GM23338 (cell line): ENCODE results near the gene FRMD4A. TPM values are rescaled to one million over a fixed set of nuclear protein-coding genes. Genes with fewer than 3 reads are reported as not detected.

Experiments used
- ATAC-seq: fragments of 200-7000 bp; cut with Tn5 transposase; 3 replicates; pipeline ENCODE4 v1.9.1; 2020
- DNase-seq: peaks from one replicate; pipeline ENCODE4 v3.0.0-alpha.2; 2015; ENCODE audit warnings: low spot score
- H2AFZ ChIP-seq: fragments of 200-600 bp; sonication (generic); 2 replicates; pipeline ENCODE4 v1.8.0; 2016; ENCODE audit warnings: antibody characterized with exemption, mild to moderate bottlenecking, moderate library complexity
- H3F3A ChIP-seq: fragments of 200-600 bp; sonication (generic); replicated peaks from 2 replicates; pipeline ENCODE4 v1.8.0; 2017; ENCODE audit warnings: antibody characterized with exemption, mixed run types, low read depth
- H3K27ac ChIP-seq: fragments of 200-600 bp; sonication (generic); 2 replicates; pipeline ENCODE4 v1.6.1; 2016; ENCODE audit warnings: low read depth
- H3K27me3 ChIP-seq: fragments of 200-600 bp; sonication (generic); 2 replicates; pipeline ENCODE4 v1.8.0; 2016; ENCODE audit warnings: mild to moderate bottlenecking, mixed run types, moderate library complexity; ENCODE audit not compliant: insufficient read depth
- H3K36me3 ChIP-seq: fragments of 200-600 bp; sonication (generic); 2 replicates; pipeline ENCODE4 v1.8.0; 2016; ENCODE audit warnings: mild to moderate bottlenecking; ENCODE audit not compliant: insufficient read depth
- H3K4me1 ChIP-seq: fragments of 200-600 bp; sonication (generic); 2 replicates; pipeline ENCODE4 v1.8.0; 2016; ENCODE audit warnings: mild to moderate bottlenecking, moderate library complexity; ENCODE audit not compliant: insufficient read depth
- H3K4me2 ChIP-seq: fragments of 200-600 bp; sonication (generic); 2 replicates; pipeline ENCODE4 v1.7.1; 2017; ENCODE audit warnings: mixed run types
- H3K4me3 ChIP-seq: fragments of 200-600 bp; sonication (generic); 2 replicates; pipeline ENCODE4 v1.6.1; 2016; ENCODE audit warnings: mixed run types
- H3K79me2 ChIP-seq: fragments of 200-600 bp; sonication (generic); replicated peaks from 2 replicates; pipeline ENCODE4 v1.8.0; 2017; ENCODE audit warnings: mild to moderate bottlenecking; ENCODE audit not compliant: insufficient read depth
- H3K9me2 ChIP-seq: fragments of 200-600 bp; sonication (generic); 2 replicates; pipeline ENCODE4 v1.8.0; 2017; ENCODE audit not compliant: insufficient read depth
- H4K20me1 ChIP-seq: fragments of 200-600 bp; sonication (generic); replicated peaks from 2 replicates; pipeline ENCODE4 v1.8.0; 2017; ENCODE audit warnings: mild to moderate bottlenecking; ENCODE audit not compliant: insufficient read depth
- H3K27ac Mint-ChIP-seq: 2 replicates; pipeline ENCODE4 v1.8.0; 2020; ENCODE audit warnings: inconsistent platforms, mild to moderate bottlenecking, moderate library complexity, mixed read lengths
- H3K27me3 Mint-ChIP-seq: 3 replicates; pipeline ENCODE4 v1.8.0; 2022; ENCODE audit warnings: low read depth, mild to moderate bottlenecking, moderate library complexity, mixed read lengths, inconsistent platforms; ENCODE audit not compliant: insufficient read depth, poor library complexity
- H3K36me3 Mint-ChIP-seq: 3 replicates; pipeline ENCODE4 v1.8.0; 2021; ENCODE audit warnings: low read depth, mild to moderate bottlenecking, inconsistent platforms, moderate library complexity, mixed read lengths
- H3K4me1 Mint-ChIP-seq: 3 replicates; pipeline ENCODE4 v1.8.0; 2020; ENCODE audit warnings: mild to moderate bottlenecking, inconsistent platforms, mixed read lengths
- H3K4me3 Mint-ChIP-seq: 3 replicates; pipeline ENCODE4 v1.8.0; 2021; ENCODE audit warnings: moderate library complexity, mild to moderate bottlenecking, inconsistent platforms, mixed read lengths
- H3K9me3 Mint-ChIP-seq: 3 replicates; pipeline ENCODE4 v1.8.0; 2020; ENCODE audit warnings: moderate library complexity, mild to moderate bottlenecking, inconsistent platforms, mixed read lengths
- CREB1 ChIP-seq: fragments of 250-450 bp; sonication (Bioruptor Pico); IDR thresholded peaks from 2 replicates; pipeline ENCODE4 v1.5.0; 2020; ENCODE audit warnings: low read depth, mild to moderate bottlenecking, moderate library complexity
- CTCF ChIP-seq, 2 experiments: fragments of 200-600 bp in 1 of 2; sonication (generic) in 1 of 2; conservative IDR thresholded peaks; 2 replicates each; pipeline versions ENCODE4 v1.5.1 to v1.6.1; 2016 to 2017; ENCODE audit warnings: antibody characterized with exemption in 2 of 2, low read depth in 2 of 2, mild to moderate bottlenecking in 2 of 2, moderate library complexity in 1 of 2
- ETS1 ChIP-seq: IDR thresholded peaks from 2 replicates; pipeline ENCODE4 v1.6.1; 2016; ENCODE audit warnings: antibody characterized with exemption
- EZH2 ChIP-seq: fragments of 200-600 bp; sonication (generic); IDR thresholded peaks from one replicate; pipeline ENCODE4 v1.8.0; 2017; ENCODE audit warnings: antibody characterized with exemption, mild to moderate bottlenecking, low read depth; ENCODE audit not compliant: unreplicated experiment
- EZH2phosphoT487 ChIP-seq: fragments of 200-600 bp; sonication (generic); IDR thresholded peaks from one replicate; pipeline ENCODE4 v1.8.1; 2018; ENCODE audit warnings: antibody characterized with exemption; ENCODE audit not compliant: unreplicated experiment
- NANOG ChIP-seq: IDR thresholded peaks from 2 replicates; pipeline ENCODE4 v1.6.1; 2016; ENCODE audit warnings: antibody characterized with exemption, borderline replicate concordance
- POLR2AphosphoS5 ChIP-seq: IDR thresholded peaks from 2 replicates; pipeline ENCODE4 v1.6.1; 2016; ENCODE audit warnings: antibody characterized with exemption, low read depth
- ZNF331 ChIP-seq: fragments of 250-450 bp; sonication (Bioruptor Pico); IDR thresholded peaks from 2 replicates; pipeline ENCODE4 v1.5.0; 2020; ENCODE audit warnings: low read depth, mild to moderate bottlenecking, moderate library complexity
- ZNF462 ChIP-seq: fragments of 250-450 bp; sonication (Bioruptor Pico); IDR thresholded peaks from 2 replicates; pipeline ENCODE4 v1.5.0; 2020; ENCODE audit warnings: mild to moderate bottlenecking, moderate library complexity
- polyA plus RNA-seq: library from polyadenylated mRNA; unstranded; fragments of >200 nt; fragmentation: Nextera tagmentation; extraction: Ambion mirVana; gene quantifications from 2 replicates; pipeline ENCODE4 v1.2.1, GENCODE V29; 2016
- total RNA-seq: library from RNA; depleted of rRNA; stranded (reverse); fragments of >200 nt; shearing (Covaris generic); gene quantifications from 2 replicates; pipeline ENCODE4 v1.2.3, GENCODE V29; 2014

The FRMD4A gene
- total and polyA plus RNA-seq, 2 experiments from 2014 or later: 14.0 to 20.1 TPM

- TF ChIP-seq ETS1: no peak
- no peak for TF ChIP-seq NANOG
- no peak for TF ChIP-seq ZNF331 (CRISPR knock-in tag)
- no peak for TF ChIP-seq CREB1 (CRISPR knock-in tag)
Observed at GRCh38 chr10:13733071-13733470, 597.7 kb downstream of the FRMD4A start (continued).

- no peaks in the 10 kb centered on the region for H3K9me2 ChIP-seq
- Mint-ChIP-seq H3K9me3 (no peaks in the 10 kb centered on the region), H3K27me3 (peaks cover 7% of the 10 kb centered on the region), H3K36me3 (peaks cover 6% of the 10 kb centered on the region; the same call in 2 of the 3 replicates), H3K4me1 (peaks cover 27% of the 10 kb centered on the region), H3K4me3 (no peak overlapping the region), H3K27ac (0 out of 2 replicates have a peak overlapping the region, but pooled peaks have one; percentile 7)
- no peaks in the 10 kb centered on the region for H3F3A ChIP-seq
- no peak for DNase-seq
- no peaks in the 10 kb centered on the region for H4K20me1 ChIP-seq
- H3K4me1 ChIP-seq: 0 out of 2 replicates have a peak, but pooled peaks cover 7% of the 10 kb centered on the region
- no peak overlapping the region for H3K27ac ChIP-seq
- no peaks in the 10 kb centered on the region for H3K79me2 ChIP-seq
- ATAC-seq: no peak
- no peak overlapping the region for H2AFZ ChIP-seq
- no peaks in the 10 kb centered on the region for H3K36me3 ChIP-seq
- H3K27me3 ChIP-seq: no peaks in the 10 kb centered on the region
- H3K4me3 ChIP-seq: no peak overlapping the region
- H3K4me2 ChIP-seq: no peak overlapping the region
- TF ChIP-seq EZH2phosphoT487: no peak
Observed at GRCh38 chr10:13732465-13732881, 598.3 kb downstream of the FRMD4A start.

- no peak for ATAC-seq
- Histone ChIP-seq H3K27ac (no peak overlapping the region), H3K4me2 (no peak overlapping the region), H3K36me3 (no peaks in the 10 kb centered on the region), H2AFZ (no peak overlapping the region), H3K4me1 (0 out of 2 replicates have a peak, but pooled peaks cover 7% of the 10 kb centered on the region), H3F3A (no peaks in the 10 kb centered on the region), H3K27me3 (no peaks in the 10 kb centered on the region), H4K20me1 (no peaks in the 10 kb centered on the region), H3K9me2 (no peaks in the 10 kb centered on the region), H3K4me3 (no peak overlapping the region), H3K79me2 (no peaks in the 10 kb centered on the region)
- no peak for DNase-seq
- peaks cover 24% of the 10 kb centered on the region for H3K4me1 Mint-ChIP-seq
- H3K9me3 Mint-ChIP-seq: no peaks in the 10 kb centered on the region
- peak overlapping the region; percentile 7; the same call in 1 of the 2 replicates for H3K27ac Mint-ChIP-seq
- peaks cover 7% of the 10 kb centered on the region for H3K27me3 Mint-ChIP-seq
- no peak overlapping the region for H3K4me3 Mint-ChIP-seq
- peaks cover 6% of the 10 kb centered on the region; the same call in 2 of the 3 replicates for H3K36me3 Mint-ChIP-seq
- TF ChIP-seq ZNF462 (CRISPR knock-in tag): no peak
- no peak for TF ChIP-seq NANOG
- TF ChIP-seq EZH2: no peak
- TF ChIP-seq CREB1 (CRISPR knock-in tag): no peak
- no peak for TF ChIP-seq POLR2AphosphoS5
- no peak for TF ChIP-seq ETS1
- TF ChIP-seq EZH2phosphoT487: no peak
- no peak for TF ChIP-seq CTCF (conservative IDR thresholded peaks at IDR 0.05; ENCODE audit: low read depth in 2 of 2)
- no peak for TF ChIP-seq ZNF331 (CRISPR knock-in tag)
Observed at GRCh38 chr10:13731799-13732198, 598.9 kb downstream of the FRMD4A start.
